GM20000 (cell line): ENCODE data around the gene LYPD8.
"Not testable (repeated sequence)": the region's sequence is repeated elsewhere in the genome, so short reads cannot be mapped to it uniquely, and the experiment has no call there.

ENCODE experiments used
- DNase-seq: peaks from one replicate; pipeline ENCODE4 v3.0.0; 2012; ENCODE audit warnings: low spot score
- CTCF ChIP-seq: IDR thresholded peaks from 2 replicates; pipeline ENCODE4 v1.5.1; 2012; ENCODE audit warnings: mild to moderate bottlenecking, control low read depth; ENCODE audit errors: extremely low read depth, missing control alignments

The LYPD8 gene

GRCh38 chr1:248792342-248792741, 36.8 kb upstream of the LYPD8 start:
- DNase-seq, result no peak
- TF ChIP-seq CTCF, result no peak

- no peak for TF ChIP-seq CTCF
- DNase-seq, result no peak
Measured at GRCh38 chr1:248791010-248791409, 35.5 kb upstream of the LYPD8 start.

GRCh38 chr1:248790456-248790855, 34.9 kb upstream of the LYPD8 start:
- no peak for DNase-seq
- TF ChIP-seq CTCF, result no peak

GRCh38 chr1:248789337-248789736, 33.8 kb upstream of the LYPD8 start:
- not testable (repeated sequence) for DNase-seq

- no peak for DNase-seq
- TF ChIP-seq CTCF, result no peak
Measured at GRCh38 chr1:248788327-248788726, 32.8 kb upstream of the LYPD8 start.

- no peak for TF ChIP-seq CTCF
- no peak for DNase-seq
Measured at GRCh38 chr1:248787430-248787829, 31.9 kb upstream of the LYPD8 start.

- DNase-seq, result no peak
- no peak for TF ChIP-seq CTCF
Measured at GRCh38 chr1:248786156-248786555, 30.6 kb upstream of the LYPD8 start.

GRCh38 chr1:248783367-248783766, 27.8 kb upstream of the LYPD8 start:
- DNase-seq, result no peak
- no peak for TF ChIP-seq CTCF
